KOPT-K1 (cell line): Measurements from ENCODE around the gene FAM50A.
"Not testable (repeated sequence)": the region's sequence is repeated elsewhere in the genome, so short reads cannot be mapped to it uniquely, and the experiment has no call there.

ENCODE experiments used
- H3K27ac ChIP-seq: fragments of 200-600 bp; sonication (generic); 2 replicates; pipeline ENCODE4 v1.5.1; 2016; ENCODE audit warnings: antibody characterized with exemption, mild to moderate bottlenecking, low read depth, low read length; ENCODE audit not compliant: poor library complexity, severe bottlenecking
- H3K36me3 ChIP-seq: fragments of 200-600 bp; sonication (generic); 2 replicates; pipeline ENCODE4 v1.5.1; 2017; ENCODE audit warnings: antibody characterized with exemption, mild to moderate bottlenecking, low read length, moderate library complexity; ENCODE audit not compliant: insufficient read depth
- H3K9me3 ChIP-seq: fragments of 200-600 bp; sonication (generic); 2 replicates; pipeline ENCODE4 v1.5.1; 2017; ENCODE audit warnings: antibody characterized with exemption, low read length, mild to moderate bottlenecking; ENCODE audit not compliant: insufficient read depth, poor library complexity, severe bottlenecking

FAM50A gene

DNA sequence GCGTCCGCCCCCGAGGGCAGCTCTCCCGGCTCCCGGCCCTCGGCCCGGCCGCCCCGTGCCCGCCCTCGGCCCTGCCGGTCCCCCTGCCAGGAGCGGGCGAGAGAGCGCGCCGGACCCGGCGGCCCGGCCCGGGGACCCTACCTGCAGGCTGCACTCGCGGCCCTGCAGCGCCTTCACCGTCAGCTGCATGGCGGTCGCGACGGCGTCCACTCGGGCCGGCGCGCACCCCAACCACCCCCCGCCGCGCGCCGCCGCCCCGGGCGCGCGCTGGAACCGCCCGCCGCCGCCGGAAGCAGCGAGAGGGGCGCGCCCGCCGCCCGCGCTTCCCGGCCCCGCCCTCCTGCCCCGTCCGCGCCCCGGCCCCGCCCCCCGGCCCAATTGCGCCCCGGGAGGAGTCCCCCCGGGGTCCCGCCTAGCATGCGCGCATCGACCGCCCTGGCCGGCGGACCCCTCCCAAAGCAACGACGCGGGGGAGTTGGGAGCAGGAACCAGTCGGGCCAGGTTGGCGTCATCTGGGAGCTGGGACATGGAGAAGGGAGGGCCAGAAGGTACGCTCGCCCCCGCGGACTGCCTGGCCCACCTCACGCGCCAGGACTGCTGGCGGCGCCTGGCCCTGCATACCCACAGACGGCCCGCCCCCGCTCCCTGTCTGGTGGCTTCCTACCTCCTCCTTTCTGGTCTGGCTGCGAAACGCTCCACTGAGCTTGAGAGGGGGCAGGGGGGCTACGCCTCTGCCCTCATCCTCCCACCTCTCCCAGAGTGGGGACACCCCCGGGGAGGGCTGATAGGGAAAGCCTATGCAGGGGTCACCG, 42.7 kb downstream of the FAM50A start, which contains the start of gene UBL4A:
Gene UBL4A (minus strand): TSS at position 220 of the 812 bp plus-strand sequence. CDS start 31 bp downstream, at position 189.
- Histone ChIP-seq H3K9me3 (no peaks in the 10 kb centered on the region), H3K27ac (peak within 1 kb of the TSS; percentile 80), H3K36me3 (peaks cover 23% of the 10 kb centered on the region)

DNA sequence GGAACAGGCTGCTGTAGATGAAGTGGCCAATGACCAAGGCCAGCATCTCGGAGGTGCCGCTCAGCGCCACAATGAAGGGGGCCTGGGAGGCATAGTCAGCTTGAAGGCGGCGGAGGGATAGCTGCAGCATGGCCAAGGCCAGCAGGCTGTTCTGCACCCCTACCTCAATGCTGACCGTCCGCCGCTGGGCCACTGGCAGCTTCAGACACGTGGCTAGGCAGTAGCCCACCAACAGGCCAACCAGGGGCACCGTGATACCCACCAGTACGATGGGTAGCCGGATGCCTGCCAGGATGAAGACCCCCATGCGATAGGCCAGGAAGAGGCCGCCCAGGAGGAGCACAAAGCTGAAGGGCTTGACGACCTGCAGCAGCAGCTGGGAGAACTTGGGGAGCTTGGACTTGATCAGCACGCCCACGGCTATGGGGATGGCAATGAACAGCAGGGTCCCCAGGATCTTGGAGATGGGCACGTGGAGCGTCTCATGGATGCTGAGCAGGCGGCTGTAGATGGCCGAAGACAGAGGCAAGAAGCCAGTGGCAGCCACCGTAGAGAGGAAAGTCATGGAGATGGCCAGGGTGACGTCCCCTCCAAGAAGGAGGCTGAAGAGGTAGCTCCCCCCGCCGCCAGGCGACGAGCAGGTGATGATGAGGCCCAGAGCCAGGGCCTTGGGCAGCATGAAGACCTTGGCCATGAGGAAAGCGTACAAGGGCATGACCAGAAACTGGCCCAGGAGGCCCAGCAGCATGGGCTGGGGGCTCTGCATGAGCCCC, 43.8 kb downstream of the FAM50A start:
- Histone ChIP-seq H3K36me3 (peaks cover 23% of the 10 kb centered on the region), H3K9me3 (no peaks in the 10 kb centered on the region), H3K27ac (no peak overlapping the region)

DNA sequence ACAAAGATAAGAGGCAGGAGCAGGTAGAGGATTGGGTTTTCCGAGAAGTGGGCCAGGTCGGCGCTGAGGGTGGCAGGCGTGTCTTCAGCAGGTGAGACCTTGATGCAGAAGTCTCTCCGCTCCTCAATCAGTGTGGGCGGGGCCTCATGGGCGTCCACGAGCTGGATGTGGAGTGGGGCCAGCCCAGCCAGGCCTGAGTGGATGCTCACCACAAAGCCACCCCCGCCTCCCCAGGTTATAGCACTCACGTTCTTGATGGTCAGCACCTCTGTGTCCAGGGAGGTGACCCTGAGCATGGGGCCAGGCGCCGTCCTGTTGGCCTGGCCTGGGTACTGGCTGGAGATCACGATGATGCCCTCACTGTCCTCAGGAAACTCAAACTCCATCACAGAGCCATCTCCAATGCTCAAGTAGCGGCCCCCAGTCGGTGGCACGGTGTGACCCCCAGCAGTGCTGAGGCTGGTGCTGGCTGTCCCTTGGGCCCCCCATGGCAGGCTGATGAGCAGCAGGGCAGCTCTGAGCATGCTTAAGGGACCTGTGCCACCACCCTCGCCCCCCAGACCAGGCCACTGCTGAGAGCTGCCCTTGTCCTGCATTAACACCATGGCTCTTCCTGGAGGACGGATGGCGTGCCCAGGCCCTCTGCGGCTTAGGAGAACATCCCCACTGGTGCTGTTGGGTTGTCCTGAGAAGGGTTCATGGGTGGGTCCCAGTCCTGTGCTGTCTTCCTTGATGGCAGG, 44.6 kb downstream of the FAM50A start:
- Histone ChIP-seq H3K36me3 (peaks cover 19% of the 10 kb centered on the region), H3K9me3 (no peaks in the 10 kb centered on the region), H3K27ac (no peak overlapping the region)

DNA sequence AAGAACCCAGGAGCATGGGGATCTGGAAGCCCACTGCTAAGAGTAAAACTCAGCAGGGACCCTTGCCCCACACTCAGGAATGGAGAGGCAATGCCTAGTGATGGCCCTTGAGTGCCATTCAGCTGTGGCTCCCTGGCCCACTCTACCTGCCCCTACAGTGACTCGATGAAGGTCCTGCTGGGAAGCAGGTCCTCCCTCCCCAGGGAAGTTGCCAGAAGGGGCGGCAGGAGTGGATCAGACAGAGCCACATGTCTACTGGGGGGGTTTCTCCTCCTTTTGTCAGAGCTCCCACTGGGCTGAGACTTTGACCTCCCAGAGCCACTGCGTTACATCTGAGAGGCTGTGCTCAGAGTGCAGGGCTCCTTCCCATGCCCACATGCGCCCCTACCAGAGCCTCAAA, 45.2 kb downstream of the FAM50A start:
- Histone ChIP-seq H3K36me3 (peaks cover 14% of the 10 kb centered on the region), H3K9me3 (no peaks in the 10 kb centered on the region), H3K27ac (no peak overlapping the region)

DNA sequence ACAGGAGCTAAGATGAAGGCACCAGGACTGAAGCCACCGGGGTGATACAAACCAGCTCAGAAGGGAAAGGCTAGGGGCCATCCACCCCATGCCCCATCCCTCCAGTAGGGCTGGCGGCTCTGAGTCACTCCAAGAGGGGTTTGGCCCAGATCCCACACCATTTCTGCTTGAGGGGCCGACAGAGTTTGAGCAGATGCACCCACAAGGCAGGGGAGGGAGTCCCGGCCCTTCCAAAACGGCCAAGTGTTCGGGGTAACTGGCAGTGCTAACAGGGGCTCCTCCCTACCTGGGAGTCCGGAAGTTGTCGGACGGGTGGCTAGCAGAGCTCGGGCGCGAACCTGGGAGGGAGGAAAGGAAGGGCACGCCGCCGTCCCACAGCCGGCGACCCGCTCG, 46.1 kb downstream of the FAM50A start:
- Histone ChIP-seq H3K27ac (peak overlapping the region; percentile 67), H3K36me3 (peaks cover 6% of the 10 kb centered on the region), H3K9me3 (no peaks in the 10 kb centered on the region)

DNA sequence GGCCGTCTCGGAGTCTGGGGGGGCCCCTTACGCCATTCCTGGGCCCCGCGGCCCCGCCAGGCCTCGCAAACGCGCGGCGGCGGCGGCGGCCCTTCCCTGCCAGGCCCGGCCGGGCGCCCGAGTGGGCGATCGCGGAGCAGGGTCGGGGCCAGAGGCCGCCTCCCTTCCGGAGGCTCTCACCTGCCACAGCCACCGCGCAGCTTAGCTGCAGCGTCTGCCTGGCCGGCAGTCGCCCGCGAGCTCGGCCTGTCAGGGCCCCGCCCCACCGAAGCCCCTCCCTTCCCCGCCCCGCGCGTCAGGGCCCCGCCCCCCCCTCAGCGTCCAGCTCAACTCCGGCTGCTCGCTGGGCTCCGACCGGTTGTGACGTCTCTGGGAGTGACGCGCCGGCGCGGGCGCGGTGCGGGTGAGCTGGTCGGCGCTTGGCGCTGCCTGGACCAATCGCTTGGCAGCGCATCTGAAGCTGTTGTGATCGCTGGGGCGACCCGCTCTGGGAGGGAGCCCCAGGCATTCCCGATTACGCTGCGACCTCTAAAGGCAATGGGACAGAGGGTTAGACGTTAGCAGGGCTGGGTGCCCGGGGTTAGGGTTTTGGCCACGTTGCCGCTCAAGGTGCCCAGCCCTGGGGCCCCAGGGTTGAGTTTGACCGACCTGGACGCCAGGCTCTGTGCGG, 46.6 kb downstream of the FAM50A start, which contains the start of gene SLC10A3:
Gene SLC10A3 (minus strand): TSS at position 216 of the 670 bp plus-strand sequence. CDS start 1,689 bp downstream, outside the sequence.
- peak within 1 kb of the TSS; percentile 67 for H3K27ac ChIP-seq
- peaks cover under 1% of the 10 kb centered on the region; the same call in 1 of the 2 replicates for H3K36me3 ChIP-seq
- no peaks in the 10 kb centered on the region for H3K9me3 ChIP-seq

DNA sequence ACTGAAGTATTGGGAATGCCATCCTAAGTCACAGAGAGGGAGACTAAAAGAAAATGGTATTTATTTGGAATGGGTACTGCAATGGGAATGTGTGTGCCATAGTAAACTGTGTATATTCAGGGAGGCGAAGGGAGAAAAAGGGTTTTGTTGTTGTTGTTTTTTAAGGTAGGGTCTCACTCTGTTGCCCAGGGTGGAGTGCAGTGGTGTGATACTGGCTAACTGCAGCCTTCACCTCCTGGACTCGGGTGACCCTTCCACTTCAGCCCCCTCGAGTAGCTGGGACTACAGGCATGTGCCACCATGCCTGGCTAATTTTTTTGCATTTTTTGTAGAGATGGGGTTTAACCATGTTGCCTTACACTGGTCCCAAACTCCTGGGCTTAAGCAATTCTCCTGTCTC, 50.8 kb downstream of the FAM50A start:
- H3K36me3 ChIP-seq: no peaks in the 10 kb centered on the region
- H3K27ac ChIP-seq: no peak overlapping the region
- H3K9me3 ChIP-seq: no peaks in the 10 kb centered on the region

DNA sequence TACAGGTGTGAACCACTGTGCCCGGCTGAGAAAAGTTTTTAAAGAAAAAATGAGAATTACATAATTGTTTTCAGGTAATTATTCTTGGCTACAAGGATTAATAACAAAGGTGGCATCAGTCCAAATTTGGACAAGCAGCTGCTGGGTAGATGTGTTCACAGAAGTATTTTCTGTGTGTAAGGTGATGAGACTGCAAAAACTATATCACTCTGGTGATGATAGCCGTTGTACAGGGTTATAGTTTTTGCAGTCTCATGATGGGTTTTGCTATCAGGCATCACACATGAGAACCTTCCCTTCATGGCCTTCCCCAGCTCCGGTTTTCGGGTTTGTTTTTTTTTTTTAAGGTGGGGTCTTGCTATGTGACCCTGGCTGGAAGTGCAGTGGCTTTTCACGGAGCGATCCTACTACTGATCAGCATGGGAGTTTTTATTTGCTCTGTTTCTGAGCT, 51.6 kb downstream of the FAM50A start:
- Histone ChIP-seq H3K9me3 (no peaks in the 10 kb centered on the region), H3K27ac (no peak overlapping the region), H3K36me3 (no peaks in the 10 kb centered on the region)

DNA sequence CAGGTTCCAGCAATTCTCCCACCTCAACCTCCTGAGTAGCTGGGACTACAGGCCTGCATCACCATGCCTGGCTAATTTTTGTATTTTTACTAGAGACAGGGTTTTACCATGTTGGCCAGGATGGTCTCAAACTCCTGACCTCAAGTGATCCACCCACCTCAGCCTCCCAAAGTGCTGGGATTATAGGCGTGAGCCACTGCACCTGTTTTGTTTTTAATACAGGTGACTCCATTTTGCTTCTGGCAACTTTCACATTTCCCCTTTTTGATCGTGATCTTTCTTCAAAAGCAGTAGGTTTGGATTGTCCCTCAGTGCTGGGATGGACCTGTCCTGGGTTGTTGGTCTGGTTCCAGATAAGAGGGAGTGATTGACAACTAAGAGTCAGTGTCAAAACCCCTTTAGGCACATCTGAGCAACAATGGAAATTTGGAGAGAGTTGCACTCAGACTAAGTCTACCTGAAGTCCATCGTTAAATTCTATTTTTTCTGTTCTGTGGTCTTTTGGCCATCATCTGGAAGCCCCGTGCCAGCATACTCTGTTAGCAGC, 52.7 kb downstream of the FAM50A start:
- H3K9me3 ChIP-seq, H3K36me3 ChIP-seq, H3K27ac ChIP-seq: not testable (repeated sequence)
